Fibroblast of skin of left quadriceps (primary cell): ENCODE measurements around the gene NAA50.

Experiments
- DNase-seq, 2 experiments: peaks; one replicate each; pipeline ENCODE4 v3.0.0-alpha.2; 2013; ENCODE audit warnings: low read depth in 2 of 2

NAA50 gene

DNA sequence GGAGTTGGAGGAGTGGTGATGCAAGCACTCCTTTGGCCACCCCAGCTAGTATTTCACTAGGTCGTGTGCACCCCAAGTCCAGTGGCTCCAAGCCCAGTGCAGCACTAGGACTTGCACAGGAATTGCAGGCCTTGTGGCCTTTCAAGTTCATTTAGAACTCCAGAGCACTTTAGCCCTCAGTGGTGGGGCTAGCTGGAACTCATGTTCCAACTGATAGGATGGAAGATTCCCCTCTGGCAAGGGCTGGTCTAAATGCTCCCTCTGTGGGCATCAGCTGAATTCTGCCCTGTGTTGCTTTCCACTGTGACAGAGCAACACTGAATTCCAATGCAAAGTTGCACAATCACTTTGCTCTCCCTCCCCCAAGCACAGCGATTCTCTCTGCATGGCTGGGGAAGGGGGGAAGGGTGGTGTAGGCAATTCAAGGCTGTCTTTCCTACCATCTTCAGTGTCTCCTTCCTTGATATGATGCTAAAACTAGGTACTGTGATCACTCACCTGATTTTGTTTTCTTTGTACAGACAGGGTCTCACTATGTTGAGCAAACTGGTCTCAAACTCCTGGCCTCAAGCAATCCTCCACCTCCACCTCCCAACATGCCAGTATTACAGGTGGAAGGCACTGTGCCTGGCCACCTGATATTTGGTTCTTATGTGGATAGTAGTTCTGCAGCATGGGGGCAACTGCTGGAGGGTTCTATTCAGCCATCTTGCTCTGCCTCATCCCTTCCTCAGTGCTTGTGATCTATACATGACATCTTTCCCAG is 59.9 kb downstream of the NAA50 start:
- DNase-seq: peak; percentile 30 to 35

- no peak for DNase-seq
Measured at GRCh38 chr3:113685124-113685523, 60.9 kb downstream of the NAA50 start.

DNA sequence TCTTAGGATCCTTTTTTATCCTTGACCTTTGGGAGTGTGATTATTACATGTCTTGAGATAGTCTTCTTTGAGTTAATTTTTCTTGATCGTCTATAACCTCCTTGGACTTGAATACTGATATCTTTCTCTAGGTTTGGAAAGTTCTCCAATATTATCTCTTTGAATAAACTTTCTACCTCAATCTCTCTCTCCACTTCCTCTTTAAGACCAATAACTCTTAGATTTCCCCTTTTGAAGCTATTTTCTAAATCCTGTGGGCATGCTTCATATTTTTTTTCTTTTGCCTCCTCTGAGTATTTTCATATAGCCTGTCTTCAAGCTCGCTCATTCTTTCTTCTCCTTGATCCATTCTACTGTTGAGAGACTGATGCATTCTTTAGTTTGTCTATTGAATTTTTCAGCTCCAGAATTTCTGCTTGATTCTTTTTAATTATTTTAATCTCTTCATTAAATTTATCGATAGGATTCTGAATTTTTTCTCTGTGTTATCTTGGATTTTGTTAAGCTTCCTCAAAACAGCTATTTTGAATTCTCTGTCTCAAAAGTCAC is 61.7 kb downstream of the NAA50 start:
- DNase-seq: no peak

GRCh38 chr3:113678773-113679172 is 67.3 kb downstream of the NAA50 start:
- DNase-seq: no peak

DNA sequence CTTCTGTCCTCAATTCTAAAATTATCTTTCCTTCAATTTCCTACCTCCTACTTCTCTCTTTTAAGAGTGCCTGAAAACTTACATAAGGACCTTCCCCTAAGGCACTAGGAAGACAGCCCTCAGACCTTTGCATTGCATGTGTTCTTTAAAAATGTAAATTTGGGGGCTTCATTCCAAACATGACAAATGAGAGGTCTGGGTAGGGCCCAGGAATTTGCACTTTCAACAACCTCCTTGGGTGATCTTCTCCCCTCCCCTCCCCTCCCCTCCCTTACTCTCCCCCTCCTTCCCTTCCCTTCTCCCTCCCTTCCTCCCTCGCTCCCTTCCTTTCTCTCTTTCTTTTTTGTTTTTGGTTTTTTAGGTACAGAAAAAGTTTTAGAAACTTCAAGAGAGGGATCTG is 68.3 kb downstream of the NAA50 start:
- no peak for DNase-seq

DNA sequence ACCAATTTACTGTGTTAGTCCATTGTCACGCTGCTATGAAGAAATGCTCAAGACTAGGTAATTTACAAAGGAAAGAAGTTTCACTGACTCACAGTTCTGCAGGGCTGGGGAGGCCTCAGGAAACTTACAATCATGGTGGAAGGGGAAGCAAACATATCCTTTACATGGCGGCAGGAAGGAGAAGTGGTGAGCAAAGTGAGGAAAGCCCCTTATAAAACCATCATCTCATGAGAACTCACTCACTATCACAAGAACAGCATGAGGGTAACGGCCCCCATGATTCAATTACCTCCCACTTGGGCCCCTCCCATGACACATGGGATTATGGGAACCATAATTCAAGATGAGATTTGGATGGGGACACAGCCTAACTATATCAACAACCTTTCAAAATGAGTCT is 69.8 kb downstream of the NAA50 start:
- DNase-seq: no peak

DNA sequence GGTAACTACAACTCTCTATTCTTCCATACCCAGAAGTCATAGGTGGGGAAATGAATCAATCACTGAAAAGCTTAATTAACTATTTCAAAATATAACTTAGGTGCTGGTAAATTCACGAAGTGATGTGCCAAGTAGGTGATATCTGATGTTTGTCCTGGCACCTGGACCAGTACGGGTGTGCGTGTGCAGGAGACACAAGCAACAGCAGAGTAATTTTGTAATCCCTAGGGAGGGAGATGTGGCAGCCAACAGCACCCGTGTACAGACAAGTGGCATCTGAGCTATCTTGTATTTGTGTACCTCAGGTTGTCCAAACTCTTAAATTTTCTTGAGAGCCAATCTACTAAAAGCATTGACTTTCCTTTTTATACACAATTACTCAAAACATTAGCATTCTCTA is 72.5 kb downstream of the NAA50 start:
- DNase-seq: no peak

DNA sequence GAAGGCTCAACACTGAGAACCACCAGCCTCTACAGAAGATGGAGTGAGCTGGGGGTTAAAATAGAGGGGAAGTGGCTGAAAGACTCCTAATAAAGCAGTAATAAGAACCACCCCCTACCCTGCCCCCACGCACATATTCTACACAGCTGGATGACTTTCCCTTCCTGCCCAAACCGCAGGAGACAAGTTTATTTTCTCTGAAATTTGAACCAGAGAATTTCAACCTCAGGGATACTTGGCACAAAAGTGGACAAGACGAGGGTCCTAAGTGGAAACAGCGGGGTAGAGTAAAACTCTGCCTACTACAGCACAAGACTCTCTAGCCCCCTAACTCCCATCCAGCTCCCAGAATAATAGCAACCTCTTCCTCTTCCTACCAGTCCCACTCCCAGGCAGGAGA is 78.0 kb downstream of the NAA50 start:
- peak; percentile 47 to 55 for DNase-seq
